ENCODE measurements around the gene TMUB1. TPM values are rescaled to one million over a fixed set of nuclear protein-coding genes. Genes with fewer than 3 reads are reported as not detected.
A peak's percentile ranks its signal among the peaks of the same experiment; 100 is the strongest.

TMUB1 gene
- total and polyA plus RNA-seq, 2 donors from 2014 or later: 36.9 to 79.9 TPM

DNA sequence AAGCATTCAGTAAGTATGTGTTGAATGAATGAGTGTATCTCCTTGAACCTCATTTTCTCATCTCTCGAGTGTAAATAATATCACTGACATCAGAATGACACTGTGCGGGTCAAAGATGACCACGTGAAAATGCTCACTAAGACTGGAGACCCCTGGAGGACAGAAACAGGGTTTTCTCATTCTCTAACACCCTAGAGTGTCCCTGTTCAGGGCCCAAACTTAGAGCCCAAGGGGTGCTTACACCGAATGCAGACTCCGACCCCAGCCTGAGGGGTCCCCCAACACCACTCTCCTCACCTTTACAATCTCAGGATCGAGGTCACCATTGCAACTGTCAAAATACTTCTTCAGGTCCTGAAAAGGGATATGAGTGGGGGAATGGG is 27.0 kb downstream of the TMUB1 start:
- intact Hi-C loops (cut with DNase I): no loop called here
- no peak overlapping the region for H3K4me3 ChIP-seq (ENCODE audit: low read length in 3 of 3)
- TF ChIP-seq, protein P1, sequence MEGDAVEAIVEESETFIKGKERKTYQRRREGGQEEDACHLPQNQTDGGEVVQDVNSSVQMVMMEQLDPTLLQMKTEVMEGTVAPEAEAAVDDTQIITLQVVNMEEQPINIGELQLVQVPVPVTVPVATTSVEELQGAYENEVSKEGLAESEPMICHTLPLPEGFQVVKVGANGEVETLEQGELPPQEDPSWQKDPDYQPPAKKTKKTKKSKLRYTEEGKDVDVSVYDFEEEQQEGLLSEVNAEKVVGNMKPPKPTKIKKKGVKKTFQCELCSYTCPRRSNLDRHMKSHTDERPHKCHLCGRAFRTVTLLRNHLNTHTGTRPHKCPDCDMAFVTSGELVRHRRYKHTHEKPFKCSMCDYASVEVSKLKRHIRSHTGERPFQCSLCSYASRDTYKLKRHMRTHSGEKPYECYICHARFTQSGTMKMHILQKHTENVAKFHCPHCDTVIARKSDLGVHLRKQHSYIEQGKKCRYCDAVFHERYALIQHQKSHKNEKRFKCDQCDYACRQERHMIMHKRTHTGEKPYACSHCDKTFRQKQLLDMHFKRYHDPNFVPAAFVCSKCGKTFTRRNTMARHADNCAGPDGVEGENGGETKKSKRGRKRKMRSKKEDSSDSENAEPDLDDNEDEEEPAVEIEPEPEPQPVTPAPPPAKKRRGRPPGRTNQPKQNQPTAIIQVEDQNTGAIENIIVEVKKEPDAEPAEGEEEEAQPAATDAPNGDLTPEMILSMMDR (IDR thresholded peaks at IDR 0.05; ENCODE audit: borderline replicate concordance, extremely low read depth, insufficient read depth): no peak
- no peaks in the 10 kb centered on the region for H3K9me3 ChIP-seq (ENCODE audit: control insufficient read depth in 2 of 3, insufficient read depth in 1 of 3, low read length in 3 of 3)
- no peak overlapping the region for H3K27ac ChIP-seq (ENCODE audit: low read depth in 2 of 2, low read length in 2 of 2)
- peaks cover 4 to 30% (median 19%) of the 10 kb centered on the region in 3 donors for H3K4me1 ChIP-seq (ENCODE audit: control insufficient read depth in 2 of 3, insufficient read depth in 2 of 3, low read depth in 1 of 3, low read length in 3 of 3)
- no peak overlapping the region for H3K9ac ChIP-seq (ENCODE audit: low read length in 3 of 3)
- no peaks in the 10 kb centered on the region for H3K36me3 ChIP-seq (ENCODE audit: control insufficient read depth in 2 of 3, insufficient read depth in 3 of 3, low read length in 3 of 3)
- DNase-seq: no peak
- H3K27me3 ChIP-seq (ENCODE audit: control insufficient read depth, insufficient read depth, low read length): no peaks in the 10 kb centered on the region
- FAIRE-seq: no peak

DNA sequence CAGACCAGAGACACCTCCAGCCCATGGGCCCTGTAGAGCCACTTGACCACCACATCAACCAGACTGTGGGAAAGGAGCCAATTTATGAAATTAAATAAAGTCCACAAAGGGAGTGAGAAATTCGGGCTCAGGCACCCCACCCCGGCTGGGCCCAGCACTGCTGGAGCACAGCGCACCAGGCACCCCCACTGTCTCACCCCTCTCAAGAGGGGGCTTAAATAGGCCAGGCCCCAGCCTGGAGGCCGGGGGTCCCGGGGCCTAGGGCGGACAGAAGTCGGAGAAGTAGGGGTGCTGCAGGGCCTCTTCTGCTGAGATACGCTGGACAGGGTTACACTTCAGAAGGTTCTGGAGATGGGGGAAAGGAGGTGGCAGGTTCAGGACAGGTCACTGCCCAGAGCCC is 29.5 kb downstream of the TMUB1 start:
- no peaks in the 10 kb centered on the region for H3K27me3 ChIP-seq (ENCODE audit: control insufficient read depth, insufficient read depth, low read length)
- no peaks in the 10 kb centered on the region for H3K9me3 ChIP-seq (ENCODE audit: control insufficient read depth in 2 of 3, insufficient read depth in 1 of 3, low read length in 3 of 3)
- DNase-seq (no peak), FAIRE-seq (no peak)
- no peaks in the 10 kb centered on the region for H3K36me3 ChIP-seq (ENCODE audit: control insufficient read depth in 2 of 3, insufficient read depth in 3 of 3, low read length in 3 of 3)
- H3K27ac ChIP-seq (ENCODE audit: low read depth in 2 of 2, low read length in 2 of 2): no peak overlapping the region
- H3K4me1 ChIP-seq (ENCODE audit: control insufficient read depth in 2 of 3, insufficient read depth in 2 of 3, low read depth in 1 of 3, low read length in 3 of 3): peaks cover 2 to 14% (median 7%) of the 10 kb centered on the region in 3 donors
- intact Hi-C loops (cut with DNase I): no loop called here
- H3K4me3 ChIP-seq (ENCODE audit: low read length in 3 of 3): no peak overlapping the region
- TF ChIP-seq, protein P1 (IDR thresholded peaks at IDR 0.05; ENCODE audit: borderline replicate concordance, extremely low read depth, insufficient read depth): no peak
- H3K9ac ChIP-seq (ENCODE audit: low read length in 3 of 3): no peak overlapping the region

DNA sequence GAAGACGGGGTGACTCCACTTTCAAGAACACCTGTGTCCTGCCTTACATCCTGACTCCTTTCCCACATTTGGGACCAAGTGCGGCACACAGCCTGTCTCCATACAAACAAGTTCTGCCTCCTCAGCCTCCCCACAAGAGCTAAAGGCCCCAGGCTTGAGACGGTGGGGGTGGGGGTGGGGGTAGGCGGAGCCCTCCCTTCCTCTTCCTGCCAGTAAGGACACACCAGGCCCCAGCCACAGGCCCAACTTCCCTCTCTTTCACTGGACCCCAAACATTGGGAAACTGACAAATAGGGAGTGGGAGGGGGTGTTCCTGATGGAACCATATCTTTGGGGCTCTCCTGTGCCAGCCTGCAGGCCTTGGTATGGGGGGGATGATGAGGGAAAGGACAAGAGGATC is 30.2 kb downstream of the TMUB1 start:
- no peak for DNase-seq
- Histone ChIP-seq H3K4me1 (ENCODE audit: control insufficient read depth in 2 of 3, insufficient read depth in 2 of 3, low read depth in 1 of 3, low read length in 3 of 3) (peaks cover 0 to 9% (median 3%) of the 10 kb centered on the region in 3 donors), H3K9ac (ENCODE audit: low read length in 3 of 3) (no peak overlapping the region), H3K9me3 (ENCODE audit: control insufficient read depth in 2 of 3, insufficient read depth in 1 of 3, low read length in 3 of 3) (no peaks in the 10 kb centered on the region), H3K4me3 (ENCODE audit: low read length in 3 of 3) (no peak overlapping the region), H3K36me3 (ENCODE audit: control insufficient read depth in 2 of 3, insufficient read depth in 3 of 3, low read length in 3 of 3) (no peaks in the 10 kb centered on the region), H3K27me3 (ENCODE audit: control insufficient read depth, insufficient read depth, low read length) (no peaks in the 10 kb centered on the region), H3K27ac (ENCODE audit: low read depth in 2 of 2, low read length in 2 of 2) (no peak overlapping the region)
- intact Hi-C loops (cut with DNase I): no loop called here
- TF ChIP-seq, protein P1 (IDR thresholded peaks at IDR 0.05; ENCODE audit: borderline replicate concordance, extremely low read depth, insufficient read depth): no peak
- FAIRE-seq: no peak

DNA sequence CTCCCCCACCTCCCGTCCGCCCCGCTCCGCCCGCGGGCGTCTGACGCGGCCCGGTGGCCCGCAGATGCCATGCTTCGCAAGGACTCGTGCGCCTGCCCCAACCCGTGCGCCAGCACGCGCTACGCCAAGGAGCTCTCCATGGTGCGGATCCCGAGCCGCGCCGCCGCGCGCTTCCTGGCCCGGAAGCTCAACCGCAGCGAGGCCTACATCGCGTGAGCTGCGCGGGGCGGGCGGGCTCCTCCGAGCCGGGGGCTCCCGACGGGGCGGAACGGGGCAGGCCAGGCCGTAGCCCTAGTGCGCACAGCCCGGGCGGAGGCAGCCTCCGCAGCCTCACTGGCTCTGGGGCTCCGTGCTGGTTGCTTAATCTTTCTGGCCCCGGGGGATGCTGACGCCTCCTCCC is 32.2 kb downstream of the TMUB1 start:
- intact Hi-C loops (cut with DNase I): no loop called here
- no peak for FAIRE-seq
- TF ChIP-seq, protein P1 (IDR thresholded peaks at IDR 0.05; ENCODE audit: borderline replicate concordance, extremely low read depth, insufficient read depth): no peak

More for the DNA sequence above, 32.2 kb downstream of the TMUB1 start:
- H3K4me1 ChIP-seq (ENCODE audit: control insufficient read depth in 2 of 3, insufficient read depth in 2 of 3, low read depth in 1 of 3, low read length in 3 of 3): no peaks in the 10 kb centered on the region
- no peaks in the 10 kb centered on the region for H3K9me3 ChIP-seq (ENCODE audit: control insufficient read depth in 2 of 3, insufficient read depth in 1 of 3, low read length in 3 of 3)
- no peak overlapping the region for H3K9ac ChIP-seq (ENCODE audit: low read length in 3 of 3)
- DNase-seq: peak in 4 of 5 donors; percentile 85 to 91 (median 88)
- no peak overlapping the region for H3K27ac ChIP-seq (ENCODE audit: low read depth in 2 of 2, low read length in 2 of 2)
- no peak overlapping the region for H3K4me3 ChIP-seq (ENCODE audit: low read length in 3 of 3)
- no peaks in the 10 kb centered on the region for H3K27me3 ChIP-seq (ENCODE audit: control insufficient read depth, insufficient read depth, low read length)
- no peaks in the 10 kb centered on the region for H3K36me3 ChIP-seq (ENCODE audit: control insufficient read depth in 2 of 3, insufficient read depth in 3 of 3, low read length in 3 of 3)
